Measurements from ENCODE around the gene KDELR1. TPM values are rescaled to one million over a fixed set of nuclear protein-coding genes. Genes with fewer than 3 reads are reported as not detected.

The KDELR1 gene
- total RNA-seq, 1 donor from 2014 or later = 255 TPM

DNA sequence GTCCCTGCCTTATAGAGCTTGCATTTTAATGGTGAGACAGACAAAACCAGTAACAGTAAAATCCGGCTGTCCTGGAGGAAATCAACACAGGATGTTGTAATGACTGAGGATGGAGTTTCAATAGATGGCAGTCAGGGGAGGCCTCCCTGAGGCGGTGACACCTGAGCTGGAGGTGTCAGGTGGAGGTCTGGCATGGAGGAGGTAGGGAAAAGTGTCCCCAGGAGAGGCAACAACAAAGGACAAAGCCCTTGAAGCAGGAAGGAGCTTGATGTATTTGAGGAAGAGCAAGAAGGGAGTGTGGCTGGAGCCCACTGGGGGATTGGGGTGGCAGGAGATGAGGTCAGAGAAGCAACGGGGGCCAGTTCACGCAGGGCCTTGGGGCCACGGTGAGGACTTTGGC is 9.9 kb upstream of the KDELR1 start:
- no peaks in the 10 kb centered on the region for H3K36me3 Mint-ChIP-seq
- H3K4me1 Mint-ChIP-seq = peaks cover 23% of the 10 kb centered on the region
- H3K27ac Mint-ChIP-seq = no peak overlapping the region
- TF ChIP-seq, protein P1, sequence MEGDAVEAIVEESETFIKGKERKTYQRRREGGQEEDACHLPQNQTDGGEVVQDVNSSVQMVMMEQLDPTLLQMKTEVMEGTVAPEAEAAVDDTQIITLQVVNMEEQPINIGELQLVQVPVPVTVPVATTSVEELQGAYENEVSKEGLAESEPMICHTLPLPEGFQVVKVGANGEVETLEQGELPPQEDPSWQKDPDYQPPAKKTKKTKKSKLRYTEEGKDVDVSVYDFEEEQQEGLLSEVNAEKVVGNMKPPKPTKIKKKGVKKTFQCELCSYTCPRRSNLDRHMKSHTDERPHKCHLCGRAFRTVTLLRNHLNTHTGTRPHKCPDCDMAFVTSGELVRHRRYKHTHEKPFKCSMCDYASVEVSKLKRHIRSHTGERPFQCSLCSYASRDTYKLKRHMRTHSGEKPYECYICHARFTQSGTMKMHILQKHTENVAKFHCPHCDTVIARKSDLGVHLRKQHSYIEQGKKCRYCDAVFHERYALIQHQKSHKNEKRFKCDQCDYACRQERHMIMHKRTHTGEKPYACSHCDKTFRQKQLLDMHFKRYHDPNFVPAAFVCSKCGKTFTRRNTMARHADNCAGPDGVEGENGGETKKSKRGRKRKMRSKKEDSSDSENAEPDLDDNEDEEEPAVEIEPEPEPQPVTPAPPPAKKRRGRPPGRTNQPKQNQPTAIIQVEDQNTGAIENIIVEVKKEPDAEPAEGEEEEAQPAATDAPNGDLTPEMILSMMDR (IDR thresholded peaks at IDR 0.05; ENCODE audit: unreplicated experiment) = no peak
- no peak overlapping the region for H3K4me3 Mint-ChIP-seq
- peaks cover 8% of the 10 kb centered on the region for H3K27me3 Mint-ChIP-seq (ENCODE audit: low read depth)
- DNase-seq (ENCODE audit: low spot score in 2 of 2, unreplicated experiment in 2 of 2) = no peak
- no peaks in the 10 kb centered on the region for H3K9me3 Mint-ChIP-seq

DNA sequence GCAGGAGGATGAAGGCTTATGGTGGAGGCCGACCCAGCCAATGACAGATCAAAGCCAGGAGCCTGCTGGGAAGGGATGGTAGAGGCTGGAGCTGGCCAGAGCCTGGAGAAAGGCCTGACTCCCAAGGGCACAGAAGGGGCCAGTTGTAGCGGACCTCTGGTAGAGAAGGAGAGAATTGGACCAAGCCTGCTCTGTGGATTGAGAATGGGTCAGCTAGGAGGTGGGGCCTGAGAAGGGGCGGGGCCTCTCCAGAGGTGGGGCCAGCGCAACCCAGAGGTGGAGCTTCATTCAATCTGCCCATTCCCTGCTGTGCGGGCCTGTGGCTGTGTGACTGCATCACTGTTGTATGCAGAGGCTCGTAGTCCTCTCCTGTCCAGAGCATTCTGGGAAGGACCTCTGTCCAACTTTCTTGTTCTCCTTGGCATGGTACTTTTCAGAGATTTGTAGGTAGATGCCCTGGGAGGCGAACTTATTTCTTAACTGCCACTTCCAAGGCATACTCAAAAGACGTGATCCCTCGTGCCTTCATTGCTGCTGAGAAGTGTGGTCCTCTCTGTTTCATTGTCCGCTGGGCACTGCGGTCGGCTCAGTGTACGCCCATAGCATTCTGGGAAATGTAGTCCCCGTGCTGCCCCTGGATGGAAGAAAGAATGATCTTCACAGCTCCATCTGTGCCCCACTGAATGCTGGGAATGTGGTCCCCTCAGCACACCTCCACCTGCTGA is 8.8 kb upstream of the KDELR1 start:
- peaks cover 34% of the 10 kb centered on the region for H3K4me1 Mint-ChIP-seq
- DNase-seq (ENCODE audit: low spot score in 2 of 2, unreplicated experiment in 2 of 2) = no peak

DNA sequence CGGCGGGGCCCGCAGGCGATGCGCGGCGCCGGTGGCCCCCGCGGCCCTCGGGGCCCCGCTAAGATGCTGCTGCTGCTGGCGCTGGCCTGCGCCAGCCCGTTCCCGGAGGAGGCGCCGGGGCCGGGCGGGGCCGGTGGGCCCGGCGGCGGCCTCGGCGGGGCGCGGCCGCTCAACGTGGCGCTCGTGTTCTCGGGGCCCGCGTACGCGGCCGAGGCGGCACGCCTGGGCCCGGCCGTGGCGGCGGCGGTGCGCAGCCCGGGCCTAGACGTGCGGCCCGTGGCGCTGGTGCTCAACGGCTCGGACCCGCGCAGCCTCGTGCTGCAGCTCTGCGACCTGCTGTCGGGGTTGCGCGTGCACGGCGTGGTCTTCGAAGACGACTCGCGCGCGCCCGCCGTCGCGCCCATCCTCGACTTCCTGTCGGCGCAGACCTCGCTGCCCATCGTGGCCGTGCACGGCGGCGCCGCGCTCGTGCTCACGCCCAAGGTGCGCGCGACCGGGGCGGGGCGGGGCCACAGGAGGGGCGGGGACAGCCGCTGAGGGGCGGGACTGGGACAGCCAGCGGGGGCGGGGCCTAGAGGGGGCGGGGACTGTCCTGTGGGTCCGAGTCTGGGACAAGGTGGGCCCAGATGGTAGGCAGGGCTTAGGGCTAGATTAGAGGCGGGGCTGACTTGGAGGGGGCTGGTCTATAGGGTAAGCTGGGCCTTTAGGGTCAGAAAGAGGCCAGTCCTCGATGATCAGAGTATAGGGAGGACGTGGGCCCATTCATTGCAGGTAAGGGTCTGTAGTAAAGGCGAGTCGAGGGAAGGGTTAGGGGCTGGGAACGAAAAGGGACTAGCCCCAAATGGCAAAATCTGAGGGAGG is 7.3 kb upstream of the KDELR1 start:
- Mint-ChIP-seq H3K4me3 (peak overlapping the region; percentile 56), H3K4me1 (peaks cover 40% of the 10 kb centered on the region), H3K27ac (peak overlapping the region; percentile 88), H3K9me3 (no peaks in the 10 kb centered on the region), H3K36me3 (no peaks in the 10 kb centered on the region), H3K27me3 (ENCODE audit: low read depth) (peaks cover 30% of the 10 kb centered on the region)
- TF ChIP-seq, protein P1 (IDR thresholded peaks at IDR 0.05; ENCODE audit: unreplicated experiment) = no peak
- DNase-seq (ENCODE audit: low spot score in 2 of 2, unreplicated experiment in 2 of 2) = peak; percentile 69 to 79

More for the DNA sequence above, 8.8 kb upstream of the KDELR1 start:
- TF ChIP-seq, protein P1 (IDR thresholded peaks at IDR 0.05; ENCODE audit: unreplicated experiment) = no peak
- Mint-ChIP-seq H3K4me3 (peak overlapping the region; percentile 58), H3K36me3 (no peaks in the 10 kb centered on the region), H3K9me3 (no peaks in the 10 kb centered on the region), H3K27ac (peak overlapping the region; percentile 83), H3K27me3 (ENCODE audit: low read depth) (peaks cover 18% of the 10 kb centered on the region)

DNA sequence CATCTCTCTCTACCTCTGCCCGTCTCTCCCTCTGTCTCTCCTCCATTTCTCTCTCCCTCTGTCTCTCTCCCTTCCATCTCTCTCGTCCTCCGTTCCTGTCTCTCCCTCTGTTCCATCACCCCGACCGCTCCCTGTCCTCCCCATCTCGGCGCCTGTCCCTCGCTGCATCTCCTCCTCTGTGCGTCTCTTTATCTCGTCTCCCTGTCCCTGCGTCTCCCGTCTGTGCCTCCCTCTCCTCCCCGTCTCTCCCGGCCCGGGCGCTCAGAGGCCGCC is 6.7 kb upstream of the KDELR1 start:
- Mint-ChIP-seq H3K27ac (peak overlapping the region; percentile 85), H3K27me3 (ENCODE audit: low read depth) (peaks cover 30% of the 10 kb centered on the region)

DNA sequence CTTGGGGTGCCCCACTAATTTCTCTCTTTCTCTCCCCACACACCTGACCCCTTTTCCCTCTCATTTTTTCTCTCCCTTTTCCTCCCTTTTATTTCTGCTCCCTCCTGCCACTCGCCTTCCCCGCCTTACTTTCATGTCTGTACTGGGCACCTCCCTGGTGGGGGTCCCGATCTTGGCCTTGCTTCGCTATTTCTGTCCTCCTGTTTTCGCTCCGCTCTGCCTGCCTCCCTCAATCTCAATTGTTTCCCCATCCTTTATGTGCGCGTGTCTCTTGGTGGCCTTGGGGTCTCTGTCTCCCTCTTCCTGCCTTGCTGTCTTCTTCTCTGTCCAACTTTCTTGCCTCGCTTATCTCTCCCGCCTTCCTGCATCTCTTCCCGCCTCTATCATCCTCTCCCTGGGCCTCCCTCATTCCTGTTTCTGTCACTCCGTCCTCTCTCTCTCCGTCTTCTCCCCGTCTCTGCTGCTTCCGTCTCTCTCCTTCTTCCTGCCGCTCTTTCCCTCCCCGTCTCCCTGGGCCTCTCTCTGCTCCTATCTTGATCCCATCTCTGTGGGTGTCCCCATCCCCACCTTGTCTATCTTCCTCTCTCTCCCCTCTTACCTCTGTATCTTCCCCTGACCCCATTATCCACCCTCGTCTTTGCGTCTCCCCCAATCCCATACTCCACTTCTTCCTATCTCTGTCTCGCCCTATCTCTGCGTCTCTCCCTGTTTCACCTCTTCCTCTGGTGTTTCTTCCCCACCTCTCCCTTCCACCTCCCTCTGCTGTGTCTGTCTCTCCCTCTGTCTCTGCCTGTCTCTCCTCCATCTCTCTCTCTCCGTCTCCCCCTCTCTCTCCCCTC is 6.1 kb upstream of the KDELR1 start:
- DNase-seq (ENCODE audit: low spot score in 2 of 2, unreplicated experiment in 2 of 2) = no peak
- Mint-ChIP-seq H3K9me3 (no peaks in the 10 kb centered on the region), H3K4me1 (peaks cover 43% of the 10 kb centered on the region), H3K27ac (peak overlapping the region; percentile 85), H3K27me3 (ENCODE audit: low read depth) (peaks cover 34% of the 10 kb centered on the region), H3K36me3 (no peaks in the 10 kb centered on the region), H3K4me3 (peak overlapping the region; percentile 80)
- TF ChIP-seq, protein P1 (IDR thresholded peaks at IDR 0.05; ENCODE audit: unreplicated experiment) = no peak

More for the DNA sequence above, 6.7 kb upstream of the KDELR1 start:
- H3K4me1 Mint-ChIP-seq = peaks cover 39% of the 10 kb centered on the region
- peak overlapping the region; percentile 80 for H3K4me3 Mint-ChIP-seq
- no peak for DNase-seq (ENCODE audit: low spot score in 2 of 2, unreplicated experiment in 2 of 2)
- no peaks in the 10 kb centered on the region for H3K36me3 Mint-ChIP-seq
- no peaks in the 10 kb centered on the region for H3K9me3 Mint-ChIP-seq
- TF ChIP-seq, protein P1 (IDR thresholded peaks at IDR 0.05; ENCODE audit: unreplicated experiment) = no peak

All from mesothelial cell of epicardium (in vitro differentiated cells).